ENCODE results near the gene NOLC1.
A peak's percentile ranks its signal among the peaks of the same experiment; 100 is the strongest.

The NOLC1 gene

GRCh38 chr10:102153093-102153620 is 968 bp downstream of the NOLC1 start:
- ATAC-seq (replicated peaks): no peak
- Mint-ChIP-seq H3K9me3 (no peaks in the 10 kb centered on the region), H3K27ac (peak overlapping the region; percentile 96), H3K4me3 (peak overlapping the region; percentile 94), H3K36me3 (ENCODE audit: insufficient read depth) (peaks cover 64% of the 10 kb centered on the region), H3K4me1 (ENCODE audit: low read depth in 2 of 2) (peaks cover 28 to 33% of the 10 kb centered on the region in 2 donors), H3K27me3 (no peaks in the 10 kb centered on the region)
- DNase-seq: no peak

DNA sequence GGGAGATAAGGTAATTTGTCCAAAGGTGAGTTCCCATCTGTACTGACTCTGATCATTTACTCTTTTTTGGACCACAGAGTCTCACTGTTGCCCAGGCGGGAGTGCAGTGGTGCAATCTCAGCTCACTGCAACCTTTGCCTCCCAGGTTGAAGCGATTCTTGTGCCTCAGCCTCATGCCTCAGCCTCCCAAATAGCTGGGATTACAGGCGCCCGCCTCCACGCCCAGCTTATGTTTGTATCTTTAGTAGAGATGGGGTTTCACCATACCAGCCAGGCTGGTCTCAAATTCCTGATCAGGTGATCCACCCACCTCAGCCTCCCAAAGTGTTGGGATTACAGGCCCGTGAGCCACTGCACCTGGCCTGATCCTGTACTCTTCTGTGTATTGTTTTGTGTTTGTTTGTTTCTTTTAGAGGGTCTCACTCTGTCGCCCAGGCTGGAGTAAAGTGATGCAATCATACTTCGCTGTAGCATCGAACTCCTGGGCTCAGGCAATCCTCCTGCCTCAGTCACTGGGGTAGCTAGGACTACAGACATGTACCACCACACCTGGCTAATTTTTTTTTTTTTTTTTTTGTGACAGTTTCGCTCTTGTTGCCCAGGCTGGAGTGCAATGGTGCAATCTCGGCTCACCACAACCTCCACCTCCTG is 2.4 kb downstream of the NOLC1 start:
- Mint-ChIP-seq H3K9me3 (no peaks in the 10 kb centered on the region), H3K36me3 (ENCODE audit: insufficient read depth) (peaks cover 71% of the 10 kb centered on the region), H3K4me3 (peak overlapping the region; percentile 43 to 51), H3K27ac (peak overlapping the region; percentile 69 to 85), H3K27me3 (no peaks in the 10 kb centered on the region), H3K4me1 (ENCODE audit: low read depth in 2 of 2) (peaks cover 28 to 33% of the 10 kb centered on the region in 2 donors)
- DNase-seq (no peak), ATAC-seq (replicated peaks) (no peak)

- DNase-seq (no peak), ATAC-seq (replicated peaks) (no peak)
- Mint-ChIP-seq H3K36me3 (ENCODE audit: insufficient read depth) (peaks cover 89% of the 10 kb centered on the region), H3K27ac (peak overlapping the region in 1 of 2 donors; percentile 86), H3K4me1 (ENCODE audit: low read depth in 2 of 2) (peaks cover 20 to 24% of the 10 kb centered on the region in 2 donors), H3K9me3 (no peaks in the 10 kb centered on the region), H3K4me3 (peak overlapping the region in 1 of 2 donors; percentile 11), H3K27me3 (no peaks in the 10 kb centered on the region)
Observed at GRCh38 chr10:102157224-102157623, 5.0 kb downstream of the NOLC1 start.

- no peak overlapping the region for H3K27ac Mint-ChIP-seq
- peaks cover 9 to 11% of the 10 kb centered on the region in 2 donors for H3K4me1 Mint-ChIP-seq (ENCODE audit: low read depth in 2 of 2)
- no peaks in the 10 kb centered on the region for H3K27me3 Mint-ChIP-seq
- DNase-seq (no peak), ATAC-seq (replicated peaks) (no peak)
- H3K9me3 Mint-ChIP-seq: no peaks in the 10 kb centered on the region
- no peak overlapping the region for H3K4me3 Mint-ChIP-seq
- peaks cover 90% of the 10 kb centered on the region for H3K36me3 Mint-ChIP-seq (ENCODE audit: insufficient read depth)
Observed at GRCh38 chr10:102159051-102159597, 6.9 kb downstream of the NOLC1 start.

DNA sequence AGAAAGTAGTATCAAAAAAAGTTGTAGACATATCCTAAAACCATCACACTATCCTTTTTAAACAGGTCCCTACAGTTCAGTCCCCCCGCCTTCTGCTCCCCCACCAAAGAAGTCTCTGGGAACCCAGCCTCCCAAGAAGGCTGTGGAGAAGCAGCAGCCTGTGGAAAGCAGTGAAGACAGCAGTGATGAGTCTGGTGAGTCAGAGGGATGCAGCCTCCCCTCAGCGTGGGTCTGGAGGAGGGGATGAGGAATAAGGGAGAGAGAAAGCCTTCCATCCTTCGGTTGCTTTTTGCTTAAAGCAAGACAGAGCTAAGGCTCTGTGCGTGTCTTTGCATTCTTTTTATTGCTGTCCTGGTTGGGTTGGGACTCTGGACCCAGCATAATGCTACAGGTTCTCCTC is 7.6 kb downstream of the NOLC1 start:
- peaks cover 90% of the 10 kb centered on the region for H3K36me3 Mint-ChIP-seq (ENCODE audit: insufficient read depth)
- H3K27ac Mint-ChIP-seq: no peak overlapping the region
- H3K9me3 Mint-ChIP-seq: no peaks in the 10 kb centered on the region
- DNase-seq (no peak), ATAC-seq (replicated peaks) (no peak)
- H3K4me1 Mint-ChIP-seq (ENCODE audit: low read depth in 2 of 2): peaks cover 6% of the 10 kb centered on the region in 2 donors
- H3K27me3 Mint-ChIP-seq: no peaks in the 10 kb centered on the region
- no peak overlapping the region for H3K4me3 Mint-ChIP-seq

DNA sequence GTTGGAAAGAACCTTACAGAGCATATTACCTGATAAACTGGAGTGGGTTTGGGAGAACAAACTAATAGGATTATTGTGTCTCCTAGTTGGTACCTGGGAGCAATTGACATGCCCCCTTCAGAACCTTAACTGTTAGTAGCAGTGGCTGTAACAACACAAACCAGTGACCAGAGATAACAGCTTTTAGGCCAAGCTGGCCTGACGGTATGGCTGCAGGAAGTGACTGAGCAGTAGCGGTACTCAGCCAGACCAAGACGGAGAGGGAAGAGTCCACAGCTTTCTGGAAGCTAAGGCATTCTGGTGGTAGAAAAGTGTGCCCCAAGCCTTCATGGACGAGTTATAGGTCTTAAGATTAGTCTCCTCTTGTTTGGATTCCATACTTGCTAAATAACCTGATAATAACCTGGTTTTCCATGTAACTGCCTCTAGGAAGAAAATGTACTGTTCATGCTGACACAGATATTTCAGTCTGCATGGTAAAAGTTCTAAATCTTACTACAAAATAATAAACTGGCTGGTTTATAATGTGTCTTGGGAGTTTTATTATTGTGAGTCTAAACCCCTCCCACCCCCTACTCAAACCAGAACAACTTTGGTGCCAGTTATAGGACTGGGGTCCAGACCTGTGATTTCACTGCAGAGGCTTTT is 11.3 kb downstream of the NOLC1 start:
- H3K36me3 Mint-ChIP-seq (ENCODE audit: insufficient read depth): peaks cover 54% of the 10 kb centered on the region
- no peaks in the 10 kb centered on the region for H3K9me3 Mint-ChIP-seq
- ATAC-seq (replicated peaks): no peak
- H3K27ac Mint-ChIP-seq: no peak overlapping the region
- H3K4me1 Mint-ChIP-seq (ENCODE audit: low read depth in 2 of 2): no peaks in the 10 kb centered on the region
- no peaks in the 10 kb centered on the region for H3K27me3 Mint-ChIP-seq
- DNase-seq: no peak
- H3K4me3 Mint-ChIP-seq: no peak overlapping the region

- Mint-ChIP-seq H3K36me3 (ENCODE audit: insufficient read depth) (peaks cover 12% of the 10 kb centered on the region), H3K27ac (no peak overlapping the region), H3K27me3 (no peaks in the 10 kb centered on the region), H3K4me3 (no peak overlapping the region), H3K4me1 (ENCODE audit: low read depth in 2 of 2) (peaks cover 0 to 1% of the 10 kb centered on the region in 2 donors), H3K9me3 (no peaks in the 10 kb centered on the region)
- ATAC-seq (replicated peaks) (no peak), DNase-seq (no peak)
Observed at GRCh38 chr10:102167861-102168260, 15.7 kb downstream of the NOLC1 start.

GRCh38 chr10:102170602-102171001 is 18.4 kb downstream of the NOLC1 start:
- DNase-seq (no peak), ATAC-seq (replicated peaks) (no peak)
- H3K27me3 Mint-ChIP-seq: peaks cover 2 to 13% of the 10 kb centered on the region in 2 donors
- H3K9me3 Mint-ChIP-seq: no peaks in the 10 kb centered on the region
- no peak overlapping the region for H3K27ac Mint-ChIP-seq
- H3K36me3 Mint-ChIP-seq (ENCODE audit: insufficient read depth): no peaks in the 10 kb centered on the region
- H3K4me3 Mint-ChIP-seq: no peak overlapping the region
- H3K4me1 Mint-ChIP-seq (ENCODE audit: low read depth in 2 of 2): peaks cover 0 to 3% of the 10 kb centered on the region in 2 donors

GRCh38 chr10:102172288-102172687 is 20.1 kb downstream of the NOLC1 start:
- H3K27me3 Mint-ChIP-seq: peaks cover 11 to 26% of the 10 kb centered on the region in 2 donors
- H3K36me3 Mint-ChIP-seq (ENCODE audit: insufficient read depth): no peaks in the 10 kb centered on the region
- ATAC-seq (replicated peaks) (no peak), DNase-seq (no peak)
- peaks cover 0 to 3% of the 10 kb centered on the region in 2 donors for H3K4me1 Mint-ChIP-seq (ENCODE audit: low read depth in 2 of 2)
- H3K4me3 Mint-ChIP-seq: no peak overlapping the region
- no peak overlapping the region for H3K27ac Mint-ChIP-seq
- H3K9me3 Mint-ChIP-seq: no peaks in the 10 kb centered on the region

GRCh38 chr10:102175415-102175814 is 23.2 kb downstream of the NOLC1 start:
- ATAC-seq (replicated peaks): no peak

GRCh38 chr10:102184606-102185005 is 32.4 kb downstream of the NOLC1 start:
- H3K4me3 Mint-ChIP-seq: no peak overlapping the region
- ATAC-seq (replicated peaks) (no peak), DNase-seq (no peak)
- H3K9me3 Mint-ChIP-seq: no peaks in the 10 kb centered on the region
- H3K4me1 Mint-ChIP-seq (ENCODE audit: low read depth in 2 of 2): peaks cover 3 to 5% of the 10 kb centered on the region in 2 donors
- no peak overlapping the region for H3K27ac Mint-ChIP-seq
- H3K36me3 Mint-ChIP-seq (ENCODE audit: insufficient read depth): peaks cover under 1% of the 10 kb centered on the region
- H3K27me3 Mint-ChIP-seq: peaks cover 0 to 7% of the 10 kb centered on the region in 2 donors

More at GRCh38 chr10:102175415-102175814, 23.2 kb downstream of the NOLC1 start:
- Mint-ChIP-seq H3K4me1 (ENCODE audit: low read depth in 2 of 2) (peaks cover 0 to 1% of the 10 kb centered on the region in 2 donors), H3K36me3 (ENCODE audit: insufficient read depth) (no peaks in the 10 kb centered on the region), H3K4me3 (no peak overlapping the region), H3K27me3 (peaks cover 21 to 38% of the 10 kb centered on the region in 2 donors), H3K27ac (peak overlapping the region in 1 of 2 donors; percentile 67), H3K9me3 (no peaks in the 10 kb centered on the region)
- DNase-seq: no peak

DNA sequence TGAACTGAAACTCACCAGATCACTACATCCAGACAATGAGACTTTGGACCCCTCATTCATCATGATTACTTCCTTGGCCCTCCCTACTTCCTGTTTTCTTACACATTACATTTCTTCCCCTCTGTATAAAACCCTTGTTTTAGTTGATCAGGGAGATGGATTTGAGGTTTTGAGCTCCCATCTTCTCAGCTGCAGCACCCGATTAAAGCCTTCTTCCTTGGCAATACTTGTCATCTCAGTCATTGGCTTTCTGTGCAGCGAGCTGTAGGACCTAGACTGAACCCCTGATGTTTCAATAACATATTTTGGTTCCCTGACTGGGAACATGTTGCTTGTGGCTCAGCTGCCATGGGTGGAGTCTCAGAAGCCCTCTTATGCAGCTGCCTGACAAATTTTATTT is 33.1 kb downstream of the NOLC1 start:
- Mint-ChIP-seq H3K9me3 (no peaks in the 10 kb centered on the region), H3K4me3 (no peak overlapping the region), H3K36me3 (ENCODE audit: insufficient read depth) (peaks cover 3% of the 10 kb centered on the region), H3K4me1 (ENCODE audit: low read depth in 2 of 2) (peaks cover 6 to 7% of the 10 kb centered on the region in 2 donors), H3K27me3 (peaks cover 0 to 7% of the 10 kb centered on the region in 2 donors), H3K27ac (no peak overlapping the region)
- no peak for ATAC-seq (replicated peaks)
- no peak for DNase-seq

GRCh38 chr10:102185811-102186527 is 33.8 kb downstream of the NOLC1 start:
- Mint-ChIP-seq H3K4me1 (ENCODE audit: low read depth in 2 of 2) (peaks cover 6 to 7% of the 10 kb centered on the region in 2 donors), H3K27ac (no peak overlapping the region), H3K9me3 (no peaks in the 10 kb centered on the region), H3K27me3 (peaks cover 0 to 3% of the 10 kb centered on the region in 2 donors), H3K4me3 (no peak overlapping the region), H3K36me3 (ENCODE audit: insufficient read depth) (peaks cover 3% of the 10 kb centered on the region)
- DNase-seq: no peak
- ATAC-seq (replicated peaks): no peak

Data from effector memory CD8-positive, alpha-beta T cell (primary cell).